Measurements from ENCODE around the gene IL19.

The IL19 gene

DNA sequence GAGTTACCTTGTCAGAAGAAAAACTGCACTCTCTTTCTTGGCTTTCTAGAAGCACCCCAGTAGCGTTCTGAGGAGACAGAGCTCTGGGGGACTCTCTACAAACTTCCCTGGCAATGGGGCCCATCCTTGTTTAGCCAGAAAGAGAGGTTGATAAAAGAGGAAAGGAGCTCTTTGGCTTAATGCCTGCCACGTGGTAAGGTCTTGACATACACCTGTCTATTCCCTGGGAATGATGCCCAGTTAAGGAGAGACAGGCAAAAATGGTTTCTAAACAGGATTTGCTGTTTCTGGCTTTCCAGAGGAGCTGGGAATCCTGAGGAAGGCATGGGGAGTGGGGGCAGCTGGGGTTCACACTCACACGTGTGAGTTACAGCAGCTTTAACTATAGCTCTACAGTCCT, 64.6 kb downstream of the IL19 start:
- Histone ChIP-seq H4K20me1 (ENCODE audit: low read depth, low read length) (no peaks in the 10 kb centered on the region), H3F3A (ENCODE audit: insufficient read depth) (no peaks in the 10 kb centered on the region), H3K9me3 (ENCODE audit: insufficient read depth, low read length) (no peaks in the 10 kb centered on the region), H3K9me2 (replicated peaks; ENCODE audit: insufficient read depth, low read length) (no peaks in the 10 kb centered on the region), H3K9ac (ENCODE audit: low read length) (no peak overlapping the region), H3K27me3 (ENCODE audit: low read length) (no peaks in the 10 kb centered on the region), H3K4me3 (ENCODE audit: insufficient read depth, low read length, poor library complexity, severe bottlenecking) (no peak overlapping the region), H3K36me3 (ENCODE audit: low read length) (no peaks in the 10 kb centered on the region), H3K79me2 (ENCODE audit: insufficient read depth, low read length) (no peaks in the 10 kb centered on the region), H2AFZ (ENCODE audit: low read depth, low read length, severe bottlenecking) (no peak overlapping the region), H3K27ac (ENCODE audit: low read depth, low read length) (no peak overlapping the region), H3K4me2 (ENCODE audit: low read depth, low read length, poor library complexity, severe bottlenecking) (no peak overlapping the region)
- TF ChIP-seq CTCF (IDR thresholded peaks at IDR 0.05; ENCODE audit: insufficient read depth, low read length, poor library complexity, severe bottlenecking), result no peak
- TF ChIP-seq EZH2phosphoT487 (conservative IDR thresholded peaks at IDR 0.05; ENCODE audit: low read length), result no peak

DNA sequence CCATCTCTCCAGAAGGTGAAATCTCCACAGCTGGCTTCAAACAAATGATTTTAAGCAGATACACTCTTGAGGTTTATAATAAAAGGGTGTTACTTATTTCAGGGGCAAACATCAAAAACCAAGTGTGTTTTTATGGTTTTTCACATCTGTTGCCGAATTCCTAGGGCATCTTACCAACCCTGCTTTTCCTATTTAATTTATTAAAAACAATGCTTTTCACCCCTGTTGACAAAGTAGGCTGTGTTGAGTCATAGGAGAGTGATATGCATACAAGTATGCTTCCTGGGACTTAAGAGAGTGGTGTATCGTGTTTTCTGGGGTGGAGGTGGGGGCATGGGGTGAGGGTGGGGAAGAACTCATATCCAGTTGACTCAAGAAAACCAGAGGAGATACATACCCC, 65.5 kb downstream of the IL19 start:
- Histone ChIP-seq H3K79me2 (ENCODE audit: insufficient read depth, low read length) (no peaks in the 10 kb centered on the region), H2AFZ (ENCODE audit: low read depth, low read length, severe bottlenecking) (no peak overlapping the region), H3K9me2 (replicated peaks; ENCODE audit: insufficient read depth, low read length) (no peaks in the 10 kb centered on the region), H3K9me3 (ENCODE audit: insufficient read depth, low read length) (no peaks in the 10 kb centered on the region), H3K9ac (ENCODE audit: low read length) (no peak overlapping the region), H3K27me3 (ENCODE audit: low read length) (no peaks in the 10 kb centered on the region), H3K4me2 (ENCODE audit: low read depth, low read length, poor library complexity, severe bottlenecking) (no peak overlapping the region), H3K36me3 (ENCODE audit: low read length) (no peaks in the 10 kb centered on the region), H4K20me1 (ENCODE audit: low read depth, low read length) (no peaks in the 10 kb centered on the region), H3K27ac (ENCODE audit: low read depth, low read length) (no peak overlapping the region), H3F3A (ENCODE audit: insufficient read depth) (no peaks in the 10 kb centered on the region), H3K4me3 (ENCODE audit: insufficient read depth, low read length, poor library complexity, severe bottlenecking) (no peak overlapping the region)
- TF ChIP-seq CTCF (IDR thresholded peaks at IDR 0.05; ENCODE audit: insufficient read depth, low read length, poor library complexity, severe bottlenecking) (no peak), EZH2phosphoT487 (conservative IDR thresholded peaks at IDR 0.05; ENCODE audit: low read length) (no peak)

- Histone ChIP-seq H3F3A (ENCODE audit: insufficient read depth) (no peaks in the 10 kb centered on the region), H4K20me1 (ENCODE audit: low read depth, low read length) (no peaks in the 10 kb centered on the region), H2AFZ (ENCODE audit: low read depth, low read length, severe bottlenecking) (no peak overlapping the region), H3K4me3 (ENCODE audit: insufficient read depth, low read length, poor library complexity, severe bottlenecking) (no peak overlapping the region), H3K27me3 (ENCODE audit: low read length) (no peaks in the 10 kb centered on the region), H3K27ac (ENCODE audit: low read depth, low read length) (no peak overlapping the region), H3K4me2 (ENCODE audit: low read depth, low read length, poor library complexity, severe bottlenecking) (no peak overlapping the region), H3K36me3 (ENCODE audit: low read length) (no peaks in the 10 kb centered on the region), H3K9me2 (replicated peaks; ENCODE audit: insufficient read depth, low read length) (no peaks in the 10 kb centered on the region), H3K79me2 (ENCODE audit: insufficient read depth, low read length) (no peaks in the 10 kb centered on the region), H3K9me3 (ENCODE audit: insufficient read depth, low read length) (no peaks in the 10 kb centered on the region), H3K9ac (ENCODE audit: low read length) (no peak overlapping the region)
- TF ChIP-seq EZH2phosphoT487 (conservative IDR thresholded peaks at IDR 0.05; ENCODE audit: low read length) (no peak), CTCF (IDR thresholded peaks at IDR 0.05; ENCODE audit: insufficient read depth, low read length, poor library complexity, severe bottlenecking) (no peak)
Observed at GRCh38 chr1:206839006-206839560, 68.5 kb downstream of the IL19 start.
